ENCODE results near the gene CCT4. TPM values are rescaled to one million over a fixed set of nuclear protein-coding genes. Genes with fewer than 3 reads are reported as not detected.
"Not testable (repeated sequence)": the region's sequence is repeated elsewhere in the genome, so short reads cannot be mapped to it uniquely, and the experiment has no call there.

CCT4 gene
- total RNA-seq, 1 experiment from 2014 or later = 239 TPM

DNA sequence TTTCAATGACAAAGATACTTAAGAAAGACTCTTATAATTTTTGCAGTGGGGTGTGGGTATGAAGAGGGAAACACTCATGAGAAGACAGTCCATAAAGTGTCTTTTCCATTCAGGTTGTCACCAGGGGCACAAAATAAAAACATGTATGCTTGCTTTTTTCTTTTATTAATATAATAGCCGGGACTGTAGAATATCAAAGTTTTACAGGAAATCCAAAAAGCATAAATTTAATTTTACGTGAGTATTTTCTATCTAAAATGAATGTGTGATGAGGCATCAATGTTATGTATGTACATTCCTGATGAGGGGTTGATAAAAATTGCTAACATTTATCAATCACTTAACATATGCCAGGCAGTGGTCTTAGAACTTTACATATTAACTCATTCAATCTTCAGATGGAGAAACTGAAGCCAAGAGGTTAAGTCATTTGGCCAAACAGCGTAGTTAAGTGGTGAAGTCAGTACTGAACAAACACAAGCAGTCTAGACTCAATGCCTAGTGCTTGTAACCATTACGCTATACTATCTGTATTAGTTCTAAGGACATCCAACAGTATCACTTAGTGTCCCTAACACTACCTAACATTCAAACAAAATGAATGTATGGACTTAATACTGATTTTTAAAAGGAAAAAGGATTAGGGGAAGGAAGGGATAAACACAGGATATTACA, 10.7 kb downstream of the CCT4 start:
- DNase-seq (ENCODE audit: low read depth, low spot score) (no peak), ATAC-seq (no peak)
- Histone ChIP-seq H3K27me3 (ENCODE audit: control insufficient read depth, insufficient read depth, low read length) (no peaks in the 10 kb centered on the region), H3K9me3 (ENCODE audit: control insufficient read depth, insufficient read depth, low read depth, low read length) (no peaks in the 10 kb centered on the region), H3K4me1 (ENCODE audit: control insufficient read depth, insufficient read depth, low read length) (no peaks in the 10 kb centered on the region), H3K27ac (ENCODE audit: low read length) (no peak overlapping the region), H3K36me3 (ENCODE audit: control insufficient read depth, insufficient read depth, low read length) (peaks cover 74% of the 10 kb centered on the region), H3K4me3 (ENCODE audit: low read depth in 2 of 2, low read length in 2 of 2) (no peak overlapping the region)
- intact Hi-C loops (cut with micrococcal nuclease; ENCODE audit: unreplicated experiment) (no loop called here), in situ Hi-C loops (cut with HindIII; ENCODE audit: low pct_unique_long_range_greater_than_20kb, low sequenced_read_pairs) (no loop called here)
- TF ChIP-seq POLR2AphosphoS5 (IDR thresholded peaks at IDR 0.05; ENCODE audit: low read depth, low read length) = no peak
- TF ChIP-seq CTCF (IDR thresholded peaks at IDR 0.05) = no peak
- no peak for TF ChIP-seq TCF7L2 (IDR thresholded peaks at IDR 0.05; ENCODE audit: low read depth, low read length)
- no peak for TF ChIP-seq SIN3A (IDR thresholded peaks at IDR 0.05; ENCODE audit: borderline replicate concordance, insufficient read depth, low read depth, low read length)
- TF ChIP-seq REST (IDR thresholded peaks at IDR 0.05; ENCODE audit: insufficient read depth in 1 of 2, low read depth in 2 of 2, low read length in 1 of 2) = no peak
- POLR2A ChIA-PET = no interaction called here
- CTCF ChIA-PET = no interaction called here
- no TSS peak for BruUV-seq (replicated peaks)

- CTCF ChIA-PET = no interaction called here
- no TSS peak for BruUV-seq (replicated peaks)
- intact Hi-C loops (cut with micrococcal nuclease; ENCODE audit: unreplicated experiment) = no loop called here
- H3K4me3 ChIP-seq (ENCODE audit: low read depth in 2 of 2, low read length in 2 of 2) = no peak overlapping the region
- H3K4me1 ChIP-seq (ENCODE audit: control insufficient read depth, insufficient read depth, low read length) = no peaks in the 10 kb centered on the region
- no peaks in the 10 kb centered on the region for H3K9me3 ChIP-seq (ENCODE audit: control insufficient read depth, insufficient read depth, low read depth, low read length)
- TF ChIP-seq TCF7L2 (IDR thresholded peaks at IDR 0.05; ENCODE audit: low read depth, low read length) (no peak), CTCF (IDR thresholded peaks at IDR 0.05) (no peak), REST (IDR thresholded peaks at IDR 0.05; ENCODE audit: insufficient read depth in 1 of 2, low read depth in 2 of 2, low read length in 1 of 2) (no peak), POLR2AphosphoS5 (IDR thresholded peaks at IDR 0.05; ENCODE audit: low read depth, low read length) (no peak), SIN3A (IDR thresholded peaks at IDR 0.05; ENCODE audit: borderline replicate concordance, insufficient read depth, low read depth, low read length) (no peak)
- POLR2A ChIA-PET = no interaction called here
- DNase-seq (ENCODE audit: low read depth, low spot score) = no peak
- H3K27ac ChIP-seq (ENCODE audit: low read length) = no peak overlapping the region
- in situ Hi-C loops (cut with HindIII; ENCODE audit: low pct_unique_long_range_greater_than_20kb, low sequenced_read_pairs) = no loop called here
- no peaks in the 10 kb centered on the region for H3K27me3 ChIP-seq (ENCODE audit: control insufficient read depth, insufficient read depth, low read length)
- no peak for ATAC-seq
- peaks cover 77% of the 10 kb centered on the region for H3K36me3 ChIP-seq (ENCODE audit: control insufficient read depth, insufficient read depth, low read length)
These were observed 12.1 kb downstream of the CCT4 start for GRCh38 chr2:61876400-61876799.

DNA sequence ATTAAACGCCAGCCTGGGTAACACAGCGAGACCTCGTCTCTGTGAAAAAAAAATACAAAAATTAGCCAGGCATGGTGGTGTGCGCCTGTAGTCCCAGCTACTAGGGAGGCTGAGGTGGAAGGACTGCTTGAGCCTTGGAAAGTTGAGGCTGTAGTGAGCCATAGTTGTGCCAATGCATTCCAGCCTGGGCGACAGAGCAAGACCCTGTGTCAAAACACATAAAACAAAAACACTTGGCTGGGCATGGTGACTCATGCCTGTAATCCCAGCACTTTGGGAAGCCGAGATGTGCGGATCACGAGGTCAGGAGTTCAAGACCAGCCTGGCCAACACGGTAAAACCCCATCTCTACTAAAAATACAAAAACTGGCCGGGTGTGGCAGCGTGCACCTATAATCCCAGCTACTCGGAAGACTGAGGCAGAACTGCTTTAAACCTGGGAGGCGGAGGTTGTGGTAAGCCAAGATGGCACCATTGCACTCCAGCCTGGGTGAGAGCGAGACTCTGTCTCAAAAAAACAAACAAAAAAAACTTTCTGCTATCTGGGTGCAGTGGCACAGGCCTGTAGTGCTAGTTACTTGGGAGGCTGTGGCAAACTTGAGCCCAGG, 21.9 kb downstream of the CCT4 start:
- peaks cover 29% of the 10 kb centered on the region for H3K36me3 ChIP-seq (ENCODE audit: control insufficient read depth, insufficient read depth, low read length)
- DNase-seq (ENCODE audit: low read depth, low spot score); H3K9me3 ChIP-seq (ENCODE audit: control insufficient read depth, insufficient read depth, low read depth, low read length); H3K4me3 ChIP-seq (ENCODE audit: low read depth in 2 of 2, low read length in 2 of 2); H3K4me1 ChIP-seq (ENCODE audit: control insufficient read depth, insufficient read depth, low read length); in situ Hi-C loops (cut with HindIII; ENCODE audit: low pct_unique_long_range_greater_than_20kb, low sequenced_read_pairs); ATAC-seq; intact Hi-C loops (cut with micrococcal nuclease; ENCODE audit: unreplicated experiment); BruUV-seq (replicated peaks); H3K27me3 ChIP-seq (ENCODE audit: control insufficient read depth, insufficient read depth, low read length); H3K27ac ChIP-seq (ENCODE audit: low read length); CTCF ChIA-PET: not testable (repeated sequence)
- POLR2A ChIA-PET = interaction anchor here (0.7 to 1.2 kb wide), 2 partner anchors 11 to 16 kb away, joined by 3 to 9 read pairs; no protein-coding TSS in a partner anchor

Measured in Panc1 (cell line).